H1 (cell line): Measurements from ENCODE around the gene STBD1. TPM values are rescaled to one million over a fixed set of nuclear protein-coding genes. Genes with fewer than 3 reads are reported as not detected.

Source experiments
- CTCF ChIP-seq, 3 experiments: IDR thresholded peaks; 1 replicate in 2 of 3; 2 replicates in 1 of 3; pipeline versions ENCODE4 v1.5.1 to v1.6.1; 2011; ENCODE audit warnings: low read length in 3 of 3, mild to moderate bottlenecking in 3 of 3, inconsistent platforms in 2 of 3, low read depth in 1 of 3, moderate library complexity in 1 of 3; ENCODE audit not compliant: insufficient read depth in 1 of 3; ENCODE audit errors: control extremely low read depth in 1 of 3
- NANOG ChIP-seq: IDR thresholded peaks from 2 replicates; pipeline ENCODE4 v1.6.1; 2011; ENCODE audit warnings: low read length, low read depth, mild to moderate bottlenecking, inconsistent platforms; ENCODE audit not compliant: insufficient read depth, poor library complexity, severe bottlenecking
- polyA plus RNA-seq, 7 experiments: library from polyadenylated mRNA; depleted of rRNA in 3 of 7; stranded (reverse) in 5 of 7; unstranded in 2 of 7; fragments of >200 nt in 5 of 7; fragments of 200-250 nt in 2 of 7; gene quantifications; 1 replicate in 5 of 7; 2 replicates in 1 of 7; 4 replicates in 1 of 7; pipeline versions ENCODE4 v1.2.1 to v1.2.3, GENCODE V29; 2011 to 2013; ENCODE audit warnings: missing spikeins in 2 of 7, mixed read lengths in 2 of 7
- total RNA-seq: library from RNA; stranded (reverse); fragmentation: NEBNext Ultra II Directional; extraction: Animal tissue kit (Norgen Biotek cat#: 25700); gene quantifications from 2 replicates; pipeline ENCODE4 v1.2.1, GENCODE V29; 2021

STBD1 gene
- total and polyA plus RNA-seq, 2 of the 8 experiments (the other 6 are each of a cell fraction or from before 2014, with no cell fraction given) = 0.45 to 1.7 TPM

GRCh38 chr4:76342191-76342590 is 35.7 kb downstream of the STBD1 start (continued):
- TF ChIP-seq CTCF (IDR thresholded peaks at IDR 0.05; ENCODE audit: control extremely low read depth in 1 of 3, insufficient read depth in 1 of 3, low read depth in 1 of 3, low read length in 3 of 3) (no peak), NANOG (no peak)
